NB4 (cell line): Measurements from ENCODE around the gene IL1RN.

Experiments
- POLR2A ChIP-seq: IDR thresholded peaks from 2 replicates; pipeline ENCODE4 v1.6.1; 2011; ENCODE audit warnings: mild to moderate bottlenecking; ENCODE audit not compliant: insufficient read length; ENCODE audit errors: extremely low read depth
- TF ChIP-seq, protein P1 (sequence below): IDR thresholded peaks from one replicate; pipeline ENCODE4 v1.5.1; 2012; ENCODE audit warnings: low read depth, low read length

DNA sequence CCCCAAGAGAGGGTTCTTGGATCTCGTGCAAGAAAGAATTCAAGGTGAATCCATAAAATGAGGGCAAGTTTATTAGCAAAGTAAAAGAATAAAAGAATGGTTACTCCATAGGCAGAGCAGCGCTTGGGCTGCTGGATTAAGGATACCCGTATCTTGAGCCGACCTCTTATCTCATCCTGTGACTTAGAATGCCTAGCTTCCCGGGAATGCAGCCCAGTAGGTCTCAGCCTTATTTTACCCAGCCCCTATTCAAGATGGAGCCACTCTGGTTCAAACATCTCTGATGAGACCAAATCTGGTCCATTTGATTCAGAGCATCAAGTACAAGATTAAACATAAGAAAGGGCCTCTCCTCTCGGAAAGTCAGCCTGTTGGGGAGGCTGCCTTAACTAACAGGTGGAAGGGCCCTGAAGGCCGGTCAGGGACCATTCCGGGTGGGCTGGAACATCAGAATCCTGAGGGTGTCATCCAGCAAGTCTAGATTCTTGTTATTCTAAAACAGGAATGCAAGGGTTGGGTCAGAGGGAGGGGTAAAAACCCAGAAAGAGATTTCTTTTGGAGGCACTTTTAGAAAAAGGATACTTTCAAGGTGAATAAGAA, 52.1 kb downstream of the IL1RN start:
- TF ChIP-seq, protein P1, sequence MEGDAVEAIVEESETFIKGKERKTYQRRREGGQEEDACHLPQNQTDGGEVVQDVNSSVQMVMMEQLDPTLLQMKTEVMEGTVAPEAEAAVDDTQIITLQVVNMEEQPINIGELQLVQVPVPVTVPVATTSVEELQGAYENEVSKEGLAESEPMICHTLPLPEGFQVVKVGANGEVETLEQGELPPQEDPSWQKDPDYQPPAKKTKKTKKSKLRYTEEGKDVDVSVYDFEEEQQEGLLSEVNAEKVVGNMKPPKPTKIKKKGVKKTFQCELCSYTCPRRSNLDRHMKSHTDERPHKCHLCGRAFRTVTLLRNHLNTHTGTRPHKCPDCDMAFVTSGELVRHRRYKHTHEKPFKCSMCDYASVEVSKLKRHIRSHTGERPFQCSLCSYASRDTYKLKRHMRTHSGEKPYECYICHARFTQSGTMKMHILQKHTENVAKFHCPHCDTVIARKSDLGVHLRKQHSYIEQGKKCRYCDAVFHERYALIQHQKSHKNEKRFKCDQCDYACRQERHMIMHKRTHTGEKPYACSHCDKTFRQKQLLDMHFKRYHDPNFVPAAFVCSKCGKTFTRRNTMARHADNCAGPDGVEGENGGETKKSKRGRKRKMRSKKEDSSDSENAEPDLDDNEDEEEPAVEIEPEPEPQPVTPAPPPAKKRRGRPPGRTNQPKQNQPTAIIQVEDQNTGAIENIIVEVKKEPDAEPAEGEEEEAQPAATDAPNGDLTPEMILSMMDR: no peak
- TF ChIP-seq POLR2A: no peak
